Measurements from ENCODE around the gene CRHBP. TPM values are rescaled to one million over a fixed set of nuclear protein-coding genes. Genes with fewer than 3 reads are reported as not detected.

CRHBP gene
- total RNA-seq, 6 donors from 2014 or later, result 0.30 to 0.81 (median 0.63) TPM; not detected in 3

DNA sequence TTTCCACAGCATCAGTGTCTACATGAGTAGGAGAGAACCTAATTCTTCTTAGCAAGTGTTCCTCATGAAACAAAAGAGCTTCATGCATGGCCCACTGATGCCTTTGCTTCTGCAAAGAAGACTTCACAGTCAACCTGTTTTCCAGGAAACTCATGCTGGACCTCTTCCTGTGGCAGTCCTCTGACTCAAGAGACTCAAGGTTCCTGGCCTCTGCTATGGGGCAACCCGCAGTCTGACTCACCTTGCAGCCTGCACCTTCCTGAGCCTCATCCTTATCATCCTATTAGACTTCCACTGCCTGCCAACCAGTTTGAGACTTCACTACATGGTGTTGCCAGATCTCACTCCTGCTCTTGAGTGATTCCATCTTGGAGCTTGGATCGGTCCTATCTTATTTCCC, 59.8 kb downstream of the CRHBP start:
- H3K4me1 ChIP-seq, result no peaks in the 10 kb centered on the region
- H3K9me3 ChIP-seq, result no peaks in the 10 kb centered on the region
- TF ChIP-seq, protein P1, sequence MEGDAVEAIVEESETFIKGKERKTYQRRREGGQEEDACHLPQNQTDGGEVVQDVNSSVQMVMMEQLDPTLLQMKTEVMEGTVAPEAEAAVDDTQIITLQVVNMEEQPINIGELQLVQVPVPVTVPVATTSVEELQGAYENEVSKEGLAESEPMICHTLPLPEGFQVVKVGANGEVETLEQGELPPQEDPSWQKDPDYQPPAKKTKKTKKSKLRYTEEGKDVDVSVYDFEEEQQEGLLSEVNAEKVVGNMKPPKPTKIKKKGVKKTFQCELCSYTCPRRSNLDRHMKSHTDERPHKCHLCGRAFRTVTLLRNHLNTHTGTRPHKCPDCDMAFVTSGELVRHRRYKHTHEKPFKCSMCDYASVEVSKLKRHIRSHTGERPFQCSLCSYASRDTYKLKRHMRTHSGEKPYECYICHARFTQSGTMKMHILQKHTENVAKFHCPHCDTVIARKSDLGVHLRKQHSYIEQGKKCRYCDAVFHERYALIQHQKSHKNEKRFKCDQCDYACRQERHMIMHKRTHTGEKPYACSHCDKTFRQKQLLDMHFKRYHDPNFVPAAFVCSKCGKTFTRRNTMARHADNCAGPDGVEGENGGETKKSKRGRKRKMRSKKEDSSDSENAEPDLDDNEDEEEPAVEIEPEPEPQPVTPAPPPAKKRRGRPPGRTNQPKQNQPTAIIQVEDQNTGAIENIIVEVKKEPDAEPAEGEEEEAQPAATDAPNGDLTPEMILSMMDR (IDR thresholded peaks at IDR 0.05), result no peak
- TF ChIP-seq EP300 (IDR thresholded peaks at IDR 0.05), result no peak
- no peak for TF ChIP-seq POLR2A (IDR thresholded peaks at IDR 0.05)
- TF ChIP-seq POLR2AphosphoS5 (IDR thresholded peaks at IDR 0.05), result no peak
- no peaks in the 10 kb centered on the region for H3K36me3 ChIP-seq
- 93 to 95% methylated on average over 2 of the region's 2 CpGs for WGBS, 2 donors
- no peak overlapping the region for H3K27ac ChIP-seq
- no peaks in the 10 kb centered on the region for H3K27me3 ChIP-seq
- ATAC-seq (ENCODE audit: low FRiP score in 2 of 2) (no peak), DNase-seq (no peak)
- H3K4me3 ChIP-seq, result no peak overlapping the region

GRCh38 chr5:77015938-77016569, 63.2 kb downstream of the CRHBP start:
- Histone ChIP-seq H3K4me1 (no peaks in the 10 kb centered on the region), H3K9me3 (no peaks in the 10 kb centered on the region), H3K27ac (no peak overlapping the region), H3K4me3 (no peak overlapping the region), H3K36me3 (no peaks in the 10 kb centered on the region), H3K27me3 (no peaks in the 10 kb centered on the region)
- DNase-seq (no peak), ATAC-seq (ENCODE audit: low FRiP score in 2 of 2) (peak in 1 of 2 donors; percentile 39)
- WGBS, 2 donors, result 31 to 35% methylated on average over 3 of the region's 3 CpGs
- TF ChIP-seq, protein P1 (IDR thresholded peaks at IDR 0.05), result peak in 3 of 6 experiments; percentile 27 to 54 (median 40)
- no peak for TF ChIP-seq POLR2AphosphoS5 (IDR thresholded peaks at IDR 0.05)

DNA sequence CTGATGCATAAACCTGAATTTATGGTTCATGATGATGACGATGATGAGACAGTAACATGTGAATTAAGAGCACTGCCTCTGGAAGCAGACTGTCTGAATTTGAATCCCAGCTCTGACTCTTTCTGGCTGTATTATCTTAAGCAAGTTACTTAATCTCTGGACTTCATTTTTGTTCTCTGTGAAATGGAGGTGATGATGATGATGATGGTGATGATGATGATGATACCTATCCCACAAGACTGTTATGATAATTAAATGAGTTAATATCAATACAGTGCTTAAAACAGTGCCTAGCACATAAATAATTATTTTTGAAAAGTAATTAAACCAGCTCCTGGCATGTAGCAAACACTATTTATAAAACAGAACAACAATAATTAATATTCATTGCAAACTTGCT, 64.1 kb downstream of the CRHBP start:
- H3K9me3 ChIP-seq, result no peaks in the 10 kb centered on the region
- H3K4me1 ChIP-seq, result no peaks in the 10 kb centered on the region
- TF ChIP-seq POLR2A (IDR thresholded peaks at IDR 0.05) (no peak), EP300 (IDR thresholded peaks at IDR 0.05) (no peak), POLR2AphosphoS5 (IDR thresholded peaks at IDR 0.05) (no peak)
- TF ChIP-seq, protein P1 (IDR thresholded peaks at IDR 0.05), result no peak
- WGBS, 2 donors, result 84 to 97% methylated on average over 1 of the region's 1 CpG
- DNase-seq (no peak), ATAC-seq (ENCODE audit: low FRiP score in 2 of 2) (no peak)
- H3K27me3 ChIP-seq, result no peaks in the 10 kb centered on the region
- H3K36me3 ChIP-seq, result no peaks in the 10 kb centered on the region
- no peak overlapping the region for H3K27ac ChIP-seq
- H3K4me3 ChIP-seq, result no peak overlapping the region

- Histone ChIP-seq H3K9me3 (no peaks in the 10 kb centered on the region), H3K36me3 (no peaks in the 10 kb centered on the region), H3K27ac (no peak overlapping the region), H3K4me3 (no peak overlapping the region), H3K4me1 (no peaks in the 10 kb centered on the region), H3K27me3 (no peaks in the 10 kb centered on the region)
- WGBS, 2 donors, result 74 to 76% methylated on average over 4 of the region's 4 CpGs
- DNase-seq (no peak), ATAC-seq (ENCODE audit: low FRiP score in 2 of 2) (no peak)
- TF ChIP-seq POLR2AphosphoS5 (IDR thresholded peaks at IDR 0.05), result no peak
- TF ChIP-seq, protein P1 (IDR thresholded peaks at IDR 0.05), result no peak
- no peak for TF ChIP-seq POLR2A (IDR thresholded peaks at IDR 0.05)
- TF ChIP-seq EP300 (IDR thresholded peaks at IDR 0.05), result no peak
Observed at GRCh38 chr5:77017668-77018067, 64.8 kb downstream of the CRHBP start.

Small RNA genes within 50 kb of the gene (small RNA-seq; reads per million reads assigned to genes)
- 0 reads per million in 4 donors for gene RNU6ATAC36P

Other genes starting within 250 kb of the CRHBP start
- gene F2R, start 236.9 kb upstream of the CRHBP start, total RNA-seq, result 10 to 100 TPM; 11.5 to 34.2 (median 20.1) TPM
- gene F2RL1, start 134.0 kb upstream of the CRHBP start, total RNA-seq, result 1 to 10 TPM; 2.1 to 9.7 (median 8.1) TPM
- gene S100Z, start 103.0 kb upstream of the CRHBP start, total RNA-seq, result 1 to 10 TPM in 2 of 6 donors, under 1 TPM in 2, not detected in 2; 0.37 to 2.1 (median 0.82) TPM
- 10 to 100 TPM; 20.4 to 51.3 (median 26.3) TPM for gene AGGF1, start 77.4 kb downstream of the CRHBP start, total RNA-seq
- gene ZBED3, start 134.2 kb downstream of the CRHBP start, total RNA-seq, result 10 to 100 TPM in 4 of 6 donors, 1 to 10 TPM in 2; 8.1 to 32.1 (median 17.0) TPM